MM.1S (cell line): ENCODE results near the gene SCMH1.

Experiments used
- CTCF ChIP-seq: fragments of 300-600 bp; sonication (generic); IDR thresholded peaks from 2 replicates; pipeline ENCODE4 v1.5.1; 2016; ENCODE audit warnings: antibody characterized with exemption, low read length, mixed read lengths
- EZH2 ChIP-seq: fragments of 300-600 bp; sonication (generic); optimal IDR thresholded peaks from 2 replicates; pipeline ENCODE3; 2017; ENCODE audit warnings: low read depth, mild to moderate bottlenecking, antibody characterized with exemption, low read length, mixed read lengths

- no peak for TF ChIP-seq CTCF
- no peak for TF ChIP-seq EZH2
Observed at GRCh38 chr1:41173651-41174050, 68.5 kb downstream of the SCMH1 start.
